H1 (cell line): ENCODE measurements around the gene KLK8. TPM values are rescaled to one million over a fixed set of nuclear protein-coding genes. Genes with fewer than 3 reads are reported as not detected.

Source experiments
- CTBP2 ChIP-seq: IDR thresholded peaks from 2 replicates; pipeline ENCODE4 v1.7.0; 2011; ENCODE audit warnings: borderline replicate concordance, mild to moderate bottlenecking, moderate library complexity, mixed read lengths, low read length; ENCODE audit not compliant: insufficient read depth, insufficient read length
- EZH2 ChIP-seq: fragments of 200-600 bp; sonication (generic); IDR thresholded peaks from 2 replicates; pipeline ENCODE4 v1.7.1; 2012; ENCODE audit warnings: low read depth, mild to moderate bottlenecking, moderate library complexity, low read length, inconsistent platforms; ENCODE audit not compliant: severe bottlenecking
- GTF2F1 ChIP-seq: IDR thresholded peaks from 2 replicates; pipeline ENCODE4 v1.6.1; 2012; ENCODE audit warnings: low read depth, low read length, improper control_type of control experiment, borderline replicate concordance
- KDM1A ChIP-seq: fragments of 200-600, 300-600 bp; sonication (generic); IDR thresholded peaks from 2 replicates; pipeline ENCODE4 v1.7.1; 2016; ENCODE audit warnings: mild to moderate bottlenecking, low read length, borderline replicate concordance
- SP2 ChIP-seq: IDR thresholded peaks from 2 replicates; pipeline ENCODE4 v1.6.1; 2012; ENCODE audit warnings: mild to moderate bottlenecking, low read length, inconsistent platforms
- SP4 ChIP-seq: IDR thresholded peaks from 2 replicates; pipeline ENCODE4 v1.6.1; 2012; ENCODE audit warnings: low read length, inconsistent platforms
- TAF7 ChIP-seq: optimal IDR thresholded peaks from 2 replicates; pipeline ENCODE3; 2011; ENCODE audit warnings: low read depth, mild to moderate bottlenecking, inconsistent platforms, low read length, moderate library complexity, borderline replicate concordance
- TEAD4 ChIP-seq: IDR thresholded peaks from 2 replicates; pipeline ENCODE4 v1.6.1; 2012; ENCODE audit warnings: low read depth, low read length, inconsistent platforms, mixed read lengths
- polyA plus RNA-seq, 7 experiments: library from polyadenylated mRNA; depleted of rRNA in 3 of 7; stranded (reverse) in 5 of 7; unstranded in 2 of 7; fragments of >200 nt in 5 of 7; fragments of 200-250 nt in 2 of 7; gene quantifications; 1 replicate in 5 of 7; 2 replicates in 1 of 7; 4 replicates in 1 of 7; pipeline versions ENCODE4 v1.2.1 to v1.2.3, GENCODE V29; 2011 to 2013; ENCODE audit warnings: missing spikeins in 2 of 7, mixed read lengths in 2 of 7
- total RNA-seq: library from RNA; stranded (reverse); fragmentation: NEBNext Ultra II Directional; extraction: Animal tissue kit (Norgen Biotek cat#: 25700); gene quantifications from 2 replicates; pipeline ENCODE4 v1.2.1, GENCODE V29; 2021
- TF ChIP-seq, protein P1 (sequence below): IDR thresholded peaks from 2 replicates; pipeline ENCODE4 v1.6.1; 2012; ENCODE audit warnings: low read length, inconsistent platforms
- TF ChIP-seq, protein P2 (sequence below): IDR thresholded peaks from 2 replicates; pipeline ENCODE4 v1.6.1; 2011; ENCODE audit warnings: low read depth, mild to moderate bottlenecking, low read length; ENCODE audit not compliant: insufficient read depth

Gene KLK8
- total and polyA plus RNA-seq, 2 of the 8 experiments (the other 6 are each of a cell fraction or from before 2014, with no cell fraction given) = 2.9 to 3.6 TPM

DNA sequence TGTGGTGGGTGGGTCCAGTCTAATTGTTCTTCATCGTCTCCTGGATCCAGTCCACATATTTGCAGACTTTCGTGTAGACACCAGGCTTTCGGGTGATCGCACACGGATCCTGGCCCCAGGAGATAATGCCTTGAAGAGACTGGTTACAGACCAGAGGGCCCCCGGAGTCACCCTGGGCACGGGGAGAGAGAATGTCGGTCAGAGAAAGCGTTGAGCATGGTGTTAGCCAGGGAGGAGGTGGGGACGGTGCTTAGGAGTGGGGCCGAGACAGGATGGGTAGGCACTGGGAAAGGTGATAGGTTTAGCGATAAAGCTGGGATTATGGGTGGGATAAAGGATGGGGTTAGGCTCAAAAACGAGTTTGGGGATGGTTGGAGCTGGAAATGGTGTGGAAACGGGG, 21.1 kb upstream of the KLK8 start (continued):
- TF ChIP-seq, protein P1, sequence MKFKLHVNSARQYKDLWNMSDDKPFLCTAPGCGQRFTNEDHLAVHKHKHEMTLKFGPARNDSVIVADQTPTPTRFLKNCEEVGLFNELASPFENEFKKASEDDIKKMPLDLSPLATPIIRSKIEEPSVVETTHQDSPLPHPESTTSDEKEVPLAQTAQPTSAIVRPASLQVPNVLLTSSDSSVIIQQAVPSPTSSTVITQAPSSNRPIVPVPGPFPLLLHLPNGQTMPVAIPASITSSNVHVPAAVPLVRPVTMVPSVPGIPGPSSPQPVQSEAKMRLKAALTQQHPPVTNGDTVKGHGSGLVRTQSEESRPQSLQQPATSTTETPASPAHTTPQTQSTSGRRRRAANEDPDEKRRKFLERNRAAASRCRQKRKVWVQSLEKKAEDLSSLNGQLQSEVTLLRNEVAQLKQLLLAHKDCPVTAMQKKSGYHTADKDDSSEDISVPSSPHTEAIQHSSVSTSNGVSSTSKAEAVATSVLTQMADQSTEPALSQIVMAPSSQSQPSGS = no peak
- TF ChIP-seq CTBP2 = no peak
- TF ChIP-seq, protein P2, sequence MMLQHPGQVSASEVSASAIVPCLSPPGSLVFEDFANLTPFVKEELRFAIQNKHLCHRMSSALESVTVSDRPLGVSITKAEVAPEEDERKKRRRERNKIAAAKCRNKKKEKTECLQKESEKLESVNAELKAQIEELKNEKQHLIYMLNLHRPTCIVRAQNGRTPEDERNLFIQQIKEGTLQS = no peak
- no peak for TF ChIP-seq GTF2F1
- no peak for TF ChIP-seq TAF7
- no peak for TF ChIP-seq TEAD4
- no peak for TF ChIP-seq SP4
- no peak for TF ChIP-seq KDM1A
- no peak for TF ChIP-seq SP2
- TF ChIP-seq EZH2 = no peak
